ENCODE measurements around the gene POPDC3.

The POPDC3 gene

GRCh38 chr6:105152880-105153279 lies 26.9 kb downstream of the POPDC3 start:
- no peak for DNase-seq (ENCODE audit: low read depth in 2 of 2)

GRCh38 chr6:105151644-105152043 lies 28.2 kb downstream of the POPDC3 start:
- no peak for DNase-seq (ENCODE audit: low read depth in 2 of 2)

GRCh38 chr6:105138141-105138540 lies 41.7 kb downstream of the POPDC3 start:
- DNase-seq (ENCODE audit: low read depth in 2 of 2), result no peak

GRCh38 chr6:105137388-105137787 lies 42.4 kb downstream of the POPDC3 start:
- no peak for DNase-seq (ENCODE audit: low read depth in 2 of 2)

GRCh38 chr6:105136431-105137350 lies 43.1 kb downstream of the POPDC3 start:
- DNase-seq (ENCODE audit: low read depth in 2 of 2), result no peak

GRCh38 chr6:105135907-105136430 lies 43.8 kb downstream of the POPDC3 start:
- no peak for DNase-seq (ENCODE audit: low read depth in 2 of 2)

- no peak for DNase-seq (ENCODE audit: low read depth in 2 of 2)
Observed at GRCh38 chr6:105135056-105135455, 44.8 kb downstream of the POPDC3 start.

GRCh38 chr6:105122717-105123116 lies 57.1 kb downstream of the POPDC3 start:
- no peak for DNase-seq (ENCODE audit: low read depth in 2 of 2)

GRCh38 chr6:105121981-105122380 lies 57.8 kb downstream of the POPDC3 start:
- no peak for DNase-seq (ENCODE audit: low read depth in 2 of 2)

GRCh38 chr6:105120570-105120969 lies 59.2 kb downstream of the POPDC3 start:
- no peak for DNase-seq (ENCODE audit: low read depth in 2 of 2)

- DNase-seq (ENCODE audit: low read depth in 2 of 2), result no peak
Observed at GRCh38 chr6:105116150-105116549, 63.7 kb downstream of the POPDC3 start.

- no peak for DNase-seq (ENCODE audit: low read depth in 2 of 2)
Observed at GRCh38 chr6:105113422-105113821, 66.4 kb downstream of the POPDC3 start.

GRCh38 chr6:105112577-105112976 lies 67.2 kb downstream of the POPDC3 start:
- DNase-seq (ENCODE audit: low read depth in 2 of 2), result no peak

- no peak for DNase-seq (ENCODE audit: low read depth in 2 of 2)
Observed at GRCh38 chr6:105111871-105112270, 67.9 kb downstream of the POPDC3 start.

GRCh38 chr6:105111105-105111504 lies 68.7 kb downstream of the POPDC3 start:
- no peak for DNase-seq (ENCODE audit: low read depth in 2 of 2)

GRCh38 chr6:105109955-105110895 lies 69.6 kb downstream of the POPDC3 start:
- DNase-seq (ENCODE audit: low read depth in 2 of 2), result no peak

GRCh38 chr6:105108631-105109262 lies 71.1 kb downstream of the POPDC3 start:
- DNase-seq (ENCODE audit: low read depth in 2 of 2), result no peak
